Measurements from ENCODE around the gene MACROD2.

MACROD2 gene

DNA sequence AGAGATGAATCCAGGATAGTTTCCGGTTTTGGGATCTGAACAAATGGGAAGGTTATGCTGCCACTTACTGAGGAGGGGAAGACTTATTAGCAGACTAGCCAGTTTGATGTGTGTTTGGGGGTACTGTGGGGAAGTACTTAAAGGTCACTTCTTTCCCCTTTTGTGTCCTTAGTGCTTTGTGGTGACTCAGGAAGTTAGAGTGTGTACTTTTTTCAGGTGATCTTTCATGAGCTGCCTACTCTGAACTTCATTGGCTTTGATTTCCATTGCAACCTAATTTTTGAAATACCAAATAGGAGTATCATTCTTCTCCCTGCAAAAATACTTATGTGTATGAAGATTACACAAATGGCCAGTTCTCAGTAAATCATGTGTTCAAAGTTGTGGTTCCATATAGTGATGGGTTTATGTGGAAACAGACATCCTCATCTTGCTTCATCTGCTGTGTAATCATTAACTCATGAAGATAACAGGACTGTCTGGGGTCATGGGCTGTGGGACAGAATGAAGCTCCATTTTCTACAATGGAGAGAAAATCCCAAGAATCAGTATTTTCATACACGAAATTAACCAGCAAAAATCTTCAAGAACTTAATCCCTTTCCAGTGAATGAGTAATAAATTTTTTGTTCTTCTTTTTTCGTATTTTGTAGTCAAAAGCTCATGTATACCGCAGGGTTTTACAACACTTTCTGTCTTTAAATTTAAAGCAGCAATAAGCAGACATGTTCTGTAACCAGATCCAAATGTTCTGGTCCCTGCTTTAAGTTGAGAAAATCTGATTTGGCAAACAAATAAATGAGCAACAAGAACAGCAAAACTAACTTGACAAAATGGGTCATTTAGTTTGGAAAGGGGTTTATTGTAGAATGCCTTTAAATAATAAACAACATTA, 614.3 kb downstream of the MACROD2 start:
- TF ChIP-seq CTCF (IDR thresholded peaks at IDR 0.05; ENCODE audit: low read depth, low read length, missing control alignments), result no peak
- H3K4me3 ChIP-seq (replicated peaks; ENCODE audit: low read depth, low read length), result no peak overlapping the region

GRCh38 chr20:14611479-14611878, 616.2 kb downstream of the MACROD2 start:
- no peak for TF ChIP-seq CTCF (IDR thresholded peaks at IDR 0.05; ENCODE audit: low read depth, low read length, missing control alignments)
- no peak overlapping the region for H3K4me3 ChIP-seq (replicated peaks; ENCODE audit: low read depth, low read length)
- DNase-seq (ENCODE audit: extremely low read depth, low read depth), result no peak

More for the DNA sequence above, 614.3 kb downstream of the MACROD2 start:
- DNase-seq (ENCODE audit: extremely low read depth, low read depth), result no peak

- no peak overlapping the region for H3K4me3 ChIP-seq (replicated peaks; ENCODE audit: low read depth, low read length)
- DNase-seq (ENCODE audit: extremely low read depth, low read depth), result no peak
- no peak for TF ChIP-seq CTCF (IDR thresholded peaks at IDR 0.05; ENCODE audit: low read depth, low read length, missing control alignments)
Observed at GRCh38 chr20:14612391-14612790, 617.1 kb downstream of the MACROD2 start.

DNA sequence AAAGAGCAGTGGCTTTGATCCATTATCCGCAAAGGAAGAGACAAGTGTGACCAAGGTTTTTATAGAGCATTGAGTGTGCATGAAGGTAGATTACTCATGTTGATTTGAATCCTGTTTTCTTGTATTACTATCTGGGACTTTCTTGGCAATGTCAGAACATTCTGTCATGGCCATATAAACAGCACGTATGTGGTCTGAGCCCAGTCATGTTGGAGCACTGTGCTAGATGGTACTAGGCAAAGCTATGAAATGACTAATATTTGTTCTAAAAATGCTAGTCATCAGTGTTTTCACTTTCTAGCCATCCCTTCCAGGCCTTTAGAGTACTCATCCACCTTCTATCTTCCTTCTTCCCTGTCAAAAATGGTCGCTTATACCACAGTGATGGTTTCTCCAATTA, 620.7 kb downstream of the MACROD2 start:
- DNase-seq (ENCODE audit: extremely low read depth, low read depth), result no peak
- no peak for TF ChIP-seq CTCF (IDR thresholded peaks at IDR 0.05; ENCODE audit: low read depth, low read length, missing control alignments)
- H3K4me3 ChIP-seq (replicated peaks; ENCODE audit: low read depth, low read length), result no peak overlapping the region

DNA sequence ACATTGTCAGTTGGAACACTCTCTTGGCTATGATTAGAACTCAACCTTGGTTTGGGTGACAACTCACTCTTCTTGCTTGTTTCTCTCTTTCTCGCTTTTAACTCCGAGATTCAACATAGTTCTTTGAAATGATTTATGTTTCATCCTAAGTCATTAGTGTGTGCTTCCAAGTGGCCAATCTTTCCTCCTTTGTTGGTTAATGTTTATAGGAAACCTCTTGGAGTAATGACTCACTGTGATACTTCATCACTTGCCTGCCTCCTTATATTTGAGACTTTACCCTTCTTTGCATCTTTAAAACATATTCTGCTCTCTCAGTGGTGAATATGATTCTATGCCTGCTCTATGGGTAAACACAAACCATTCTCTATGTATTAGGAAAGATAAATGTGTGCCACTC, 621.8 kb downstream of the MACROD2 start:
- no peak for DNase-seq (ENCODE audit: extremely low read depth, low read depth)
- no peak for TF ChIP-seq CTCF (IDR thresholded peaks at IDR 0.05; ENCODE audit: low read depth, low read length, missing control alignments)
- no peak overlapping the region for H3K4me3 ChIP-seq (replicated peaks; ENCODE audit: low read depth, low read length)

DNA sequence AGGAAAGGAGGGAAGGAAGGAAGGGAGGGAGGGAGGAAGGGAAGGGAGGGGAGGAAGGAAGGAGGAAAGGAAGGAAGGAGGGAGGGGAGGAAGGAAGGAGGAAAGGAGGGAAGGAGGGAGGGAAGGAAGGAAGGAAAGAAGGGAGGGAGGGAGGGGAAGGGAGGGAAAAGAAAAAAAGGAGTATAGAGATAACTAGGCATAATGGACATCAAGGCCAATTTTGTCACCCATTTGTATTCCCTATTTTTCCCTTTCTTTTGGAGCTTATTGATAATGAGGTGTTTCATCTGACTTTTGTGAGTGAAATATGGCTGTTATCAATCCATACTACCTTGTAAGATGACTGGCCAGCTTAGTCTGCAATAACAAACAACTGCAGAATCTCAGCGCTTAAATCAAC, 624.1 kb downstream of the MACROD2 start:
- TF ChIP-seq CTCF (IDR thresholded peaks at IDR 0.05; ENCODE audit: low read depth, low read length, missing control alignments), result no peak
- no peak for DNase-seq (ENCODE audit: extremely low read depth, low read depth)
- no peak overlapping the region for H3K4me3 ChIP-seq (replicated peaks; ENCODE audit: low read depth, low read length)

All from HFF-Myc (cell line).